Activated T-cell treated with anti-CD3 and anti-CD28 coated beads, Interleukin-2, amount 50 U/mL, for 48 hours (primary cell): ENCODE results near the gene PRAF2.

Experiments
- DNase-seq, 2 experiments: peaks; one replicate each; pipeline ENCODE4 v3.0.0-alpha.2; 2020

Gene PRAF2, protein sequence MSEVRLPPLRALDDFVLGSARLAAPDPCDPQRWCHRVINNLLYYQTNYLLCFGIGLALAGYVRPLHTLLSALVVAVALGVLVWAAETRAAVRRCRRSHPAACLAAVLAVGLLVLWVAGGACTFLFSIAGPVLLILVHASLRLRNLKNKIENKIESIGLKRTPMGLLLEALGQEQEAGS

GRCh38 chrX:49073601-49074575 lies at the start of gene PRAF2:
Gene PRAF2 (minus strand): TSS chrX:49074002. CDS start chrX:49073987, 15 bp downstream.
- DNase-seq, result peak; percentile 89 to 91

DNA sequence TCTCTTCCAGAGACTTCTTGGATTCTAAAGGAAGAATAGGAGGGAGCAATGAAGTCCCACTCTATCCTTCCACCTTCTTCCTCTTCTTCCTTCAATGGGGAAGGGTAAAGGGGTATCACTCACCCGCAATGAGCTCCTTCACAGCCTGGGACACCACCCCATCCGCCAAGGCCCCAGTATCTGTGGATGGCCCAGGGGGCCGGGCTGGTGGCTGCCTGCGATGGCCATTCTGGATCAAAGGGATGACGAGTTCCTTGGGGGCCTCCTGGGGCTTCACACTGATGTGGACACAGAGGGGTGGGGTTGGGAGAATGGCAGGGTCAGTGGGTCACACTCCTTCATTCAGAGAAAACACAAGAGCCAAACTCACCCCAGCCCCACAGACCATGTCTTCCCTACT lies 48.7 kb upstream of the PRAF2 start:
- DNase-seq, result no peak

DNA sequence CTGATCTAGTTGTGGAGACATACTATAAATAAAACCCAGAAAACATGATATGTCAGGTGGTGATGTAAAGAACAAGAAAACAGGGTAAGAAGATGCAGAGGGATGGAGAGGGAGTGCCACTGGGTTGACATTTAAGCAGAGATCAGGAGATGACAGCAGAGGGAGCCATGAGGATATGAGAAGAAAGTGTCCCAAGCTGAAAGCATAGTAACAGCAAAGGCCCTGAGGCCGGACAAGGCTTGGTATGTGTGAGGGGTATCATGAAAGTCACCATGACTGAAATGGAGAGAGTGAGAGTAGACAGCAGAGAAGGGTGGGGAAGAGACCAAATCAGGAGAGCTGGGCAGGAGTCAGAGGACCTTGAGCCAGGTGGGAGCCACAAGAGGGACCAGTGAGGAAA lies 46.3 kb upstream of the PRAF2 start:
- DNase-seq, result no peak

GRCh38 chrX:49117581-49117980 lies 43.8 kb upstream of the PRAF2 start:
- DNase-seq, result no peak

- no peak for DNase-seq
These were observed 42.9 kb upstream of the PRAF2 start for GRCh38 chrX:49116716-49117115.

GRCh38 chrX:49116076-49116475 lies 42.3 kb upstream of the PRAF2 start:
- no peak for DNase-seq

DNA sequence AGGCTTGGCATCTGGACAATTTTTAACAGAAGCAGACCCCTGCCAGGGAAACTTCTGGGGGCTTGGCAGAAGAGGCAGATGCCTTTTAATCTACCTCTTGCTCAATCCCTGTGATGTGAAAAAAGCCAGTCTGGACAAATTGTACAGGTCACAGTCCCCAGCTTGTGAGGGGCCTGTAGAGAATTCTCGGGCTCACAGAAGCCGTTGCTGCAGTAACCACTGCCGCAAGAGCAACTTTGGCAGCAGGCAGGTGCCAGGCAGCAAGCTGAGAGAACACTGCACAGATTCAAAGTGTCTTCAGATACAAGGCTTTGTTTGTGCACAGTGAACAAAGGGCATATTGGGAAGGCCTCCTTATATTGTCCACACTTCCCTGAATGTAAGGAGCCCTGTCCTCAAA lies 38.0 kb upstream of the PRAF2 start:
- no peak for DNase-seq

- DNase-seq, result no peak
These were observed 36.6 kb upstream of the PRAF2 start for GRCh38 chrX:49110417-49110816.

GRCh38 chrX:49108641-49109040 lies 34.8 kb upstream of the PRAF2 start:
- DNase-seq, result no peak

DNA sequence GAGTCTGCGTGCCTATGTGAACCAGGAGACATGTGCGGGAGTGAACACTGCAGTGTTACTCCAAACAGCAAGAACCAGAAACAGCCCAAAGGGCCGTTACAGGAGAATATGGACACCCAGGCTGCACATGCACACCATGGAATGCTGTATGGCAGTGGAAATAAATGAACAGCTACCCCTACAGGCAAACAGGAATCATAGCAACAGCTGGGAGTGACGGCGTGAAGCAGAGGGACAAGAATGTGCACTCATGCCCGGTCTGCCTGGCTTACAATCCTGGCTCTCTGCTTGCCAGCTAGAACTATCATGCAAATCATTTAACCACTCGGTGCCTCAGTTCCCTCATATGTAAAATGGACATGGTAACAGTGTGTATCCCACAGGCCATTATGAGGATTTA lies 33.1 kb upstream of the PRAF2 start:
- DNase-seq, result peak in 1 of 2 experiments; percentile 40

GRCh38 chrX:49106296-49106695 lies 32.5 kb upstream of the PRAF2 start:
- DNase-seq, result no peak

- DNase-seq, result no peak
These were observed 29.8 kb upstream of the PRAF2 start for GRCh38 chrX:49103637-49104036.

DNA sequence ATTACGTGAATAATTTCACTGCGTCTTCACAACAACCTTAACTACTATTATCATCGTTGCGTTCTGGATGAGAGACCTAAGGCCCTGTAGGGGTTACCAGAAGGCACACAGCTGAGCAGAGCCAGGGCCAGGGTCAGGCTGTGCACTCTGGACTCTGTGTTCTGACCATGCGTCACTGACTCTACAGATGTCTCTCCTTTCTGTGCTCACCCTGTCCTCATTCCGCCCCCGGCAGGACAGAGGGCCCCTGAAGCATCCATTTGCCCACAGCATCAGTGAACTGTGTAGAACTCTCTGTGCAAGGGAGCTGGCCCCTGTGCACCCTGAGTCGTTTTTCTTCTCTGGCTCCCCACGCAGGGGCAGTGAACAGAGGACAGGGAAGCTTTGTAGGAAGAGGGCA lies 28.4 kb upstream of the PRAF2 start:
- DNase-seq, result no peak

- DNase-seq, result no peak
These were observed 27.8 kb upstream of the PRAF2 start for GRCh38 chrX:49101629-49101984.

GRCh38 chrX:49100704-49101628 lies 27.2 kb upstream of the PRAF2 start:
- DNase-seq, result peak; percentile 89 to 90

GRCh38 chrX:49096419-49096818 lies 22.6 kb upstream of the PRAF2 start:
- no peak for DNase-seq

GRCh38 chrX:49089553-49089952 lies 15.8 kb upstream of the PRAF2 start:
- DNase-seq, result no peak

DNA sequence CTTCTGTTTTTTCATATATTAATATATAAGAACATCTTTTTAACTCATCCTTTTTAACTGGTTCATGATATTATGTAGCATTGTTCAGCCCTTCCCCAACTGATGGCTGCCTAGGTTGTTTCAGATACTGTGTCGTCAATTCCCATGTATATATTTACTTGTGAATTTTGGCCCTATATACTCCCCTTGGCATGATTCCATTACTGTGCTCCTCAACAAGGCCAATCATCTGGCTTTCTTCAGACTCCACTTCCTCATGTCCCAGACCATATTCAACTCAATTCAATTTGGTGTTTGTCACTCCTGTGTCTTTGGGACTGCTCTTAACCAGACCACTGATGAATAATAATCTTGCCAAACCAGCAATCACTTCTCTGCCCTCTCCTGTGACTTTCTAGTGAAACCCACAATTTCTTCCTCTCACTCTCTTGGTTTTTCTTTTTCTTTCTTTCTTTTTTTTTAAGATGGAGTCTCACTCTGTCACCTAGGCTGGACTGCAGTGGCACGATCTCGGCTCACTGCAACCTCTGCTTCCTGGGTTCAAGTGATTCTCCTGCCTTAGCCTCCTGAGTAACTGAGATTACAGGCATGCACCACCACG lies 8.6 kb upstream of the PRAF2 start:
- DNase-seq, result no peak

GRCh38 chrX:49079489-49080428 lies 6.0 kb upstream of the PRAF2 start, which contains the start of gene WDR45:
Gene WDR45 (minus strand): TSS chrX:49079887. CDS start chrX:49078095, 1,792 bp downstream.
- peak; percentile 73 to 79 for DNase-seq

GRCh38 chrX:49077941-49078340 lies 4.1 kb upstream of the PRAF2 start:
- no peak for DNase-seq

DNA sequence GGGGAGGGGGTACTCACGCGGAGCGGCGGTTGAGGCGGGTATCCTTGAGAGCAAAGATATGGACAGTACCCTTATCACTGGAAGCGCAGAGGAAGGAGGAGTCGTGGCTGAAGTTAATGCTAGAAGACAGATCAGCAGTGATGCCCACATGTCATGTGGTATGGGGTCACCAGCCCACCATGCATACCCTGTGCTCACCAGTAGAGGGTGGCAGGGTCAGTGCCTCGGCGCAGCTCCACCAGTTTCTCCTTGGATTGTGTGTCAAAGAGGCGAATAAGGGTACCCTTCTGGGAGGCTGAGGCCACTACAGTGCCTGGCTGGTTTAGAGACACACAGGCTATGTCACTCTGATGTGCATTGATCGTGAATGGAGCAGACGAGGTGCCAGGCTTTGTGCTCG lies 1.5 kb upstream of the PRAF2 start:
- no peak for DNase-seq

- DNase-seq, result no peak
These were observed 1.1 kb downstream of the PRAF2 start for GRCh38 chrX:49072712-49073095.
